ENCODE measurements around the gene ABCA1.

DNA sequence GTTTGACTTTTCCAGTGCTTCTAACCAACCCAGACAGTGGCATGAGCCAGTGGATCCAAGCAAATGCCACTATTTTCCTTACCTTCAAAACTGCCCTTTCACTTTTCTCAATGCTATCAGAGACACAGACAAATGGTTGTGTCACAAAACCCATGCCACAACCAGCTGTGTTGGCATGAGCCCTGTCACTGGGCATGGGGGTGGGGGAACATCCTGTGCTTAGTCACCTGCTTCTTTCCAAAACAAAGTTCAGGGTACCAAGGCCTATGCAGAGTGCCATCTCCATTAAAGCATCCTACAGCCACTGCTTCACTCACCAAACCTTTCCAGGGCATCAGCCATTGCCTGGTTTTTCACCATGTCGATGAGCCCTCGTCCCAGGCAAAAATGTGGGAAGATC, 133.9 kb downstream of the ABCA1 start:
- TF ChIP-seq, protein P1, sequence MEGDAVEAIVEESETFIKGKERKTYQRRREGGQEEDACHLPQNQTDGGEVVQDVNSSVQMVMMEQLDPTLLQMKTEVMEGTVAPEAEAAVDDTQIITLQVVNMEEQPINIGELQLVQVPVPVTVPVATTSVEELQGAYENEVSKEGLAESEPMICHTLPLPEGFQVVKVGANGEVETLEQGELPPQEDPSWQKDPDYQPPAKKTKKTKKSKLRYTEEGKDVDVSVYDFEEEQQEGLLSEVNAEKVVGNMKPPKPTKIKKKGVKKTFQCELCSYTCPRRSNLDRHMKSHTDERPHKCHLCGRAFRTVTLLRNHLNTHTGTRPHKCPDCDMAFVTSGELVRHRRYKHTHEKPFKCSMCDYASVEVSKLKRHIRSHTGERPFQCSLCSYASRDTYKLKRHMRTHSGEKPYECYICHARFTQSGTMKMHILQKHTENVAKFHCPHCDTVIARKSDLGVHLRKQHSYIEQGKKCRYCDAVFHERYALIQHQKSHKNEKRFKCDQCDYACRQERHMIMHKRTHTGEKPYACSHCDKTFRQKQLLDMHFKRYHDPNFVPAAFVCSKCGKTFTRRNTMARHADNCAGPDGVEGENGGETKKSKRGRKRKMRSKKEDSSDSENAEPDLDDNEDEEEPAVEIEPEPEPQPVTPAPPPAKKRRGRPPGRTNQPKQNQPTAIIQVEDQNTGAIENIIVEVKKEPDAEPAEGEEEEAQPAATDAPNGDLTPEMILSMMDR (IDR thresholded peaks at IDR 0.05) = no peak
- no peak for TF ChIP-seq POLR2A (IDR thresholded peaks at IDR 0.05)

All from Peyer's patch (tissue), 4 donors.